SK-N-SH treated with all-trans-retinoic acid at 6 μM for 48 hours (cell line): ENCODE data around the gene ASAP2.

Source experiments
- ATAC-seq: fragments of 200-7000 bp; cut with Tn5 transposase; 3 replicates; pipeline ENCODE4 v1.9.1; 2020; ENCODE audit warnings: mild to moderate bottlenecking, moderate library complexity
- ARNTL ChIP-seq: fragments of 450-650 bp; formaldehyde crosslinking; IDR thresholded peaks from 2 replicates; pipeline ENCODE4 v1.5.0; 2020; ENCODE audit warnings: low read depth, mild to moderate bottlenecking, moderate library complexity, borderline replicate concordance
- BACH2 ChIP-seq: fragments of 250-450 bp; sonication (Bioruptor Pico); IDR thresholded peaks from 2 replicates; pipeline ENCODE4 v1.9.0; 2021; ENCODE audit warnings: mild to moderate bottlenecking, borderline replicate concordance
- CREB5 ChIP-seq: fragments of 250-450 bp; sonication (Bioruptor Pico); IDR thresholded peaks from 2 replicates; pipeline ENCODE4 v1.5.1; 2020; ENCODE audit warnings: low read depth, mild to moderate bottlenecking, moderate library complexity
- ESRRG ChIP-seq: fragments of 250-450 bp; sonication (Bioruptor Pico); IDR thresholded peaks from 2 replicates; pipeline ENCODE4 v1.6.1; 2021; ENCODE audit warnings: mild to moderate bottlenecking
- GLIS3 ChIP-seq: fragments of 250-450 bp; sonication (Bioruptor Pico); IDR thresholded peaks from 2 replicates; pipeline ENCODE4 v1.5.0; 2020; ENCODE audit warnings: mild to moderate bottlenecking, moderate library complexity
- ISL1 ChIP-seq: fragments of 250-450 bp; sonication (Bioruptor Pico); IDR thresholded peaks from 2 replicates; pipeline ENCODE4 v2.1.2; 2022; ENCODE audit warnings: mild to moderate bottlenecking, moderate library complexity
- PATZ1 ChIP-seq: fragments of 250-450 bp; sonication (Bioruptor Pico); IDR thresholded peaks from 2 replicates; pipeline ENCODE4 v1.8.0; 2020; ENCODE audit warnings: mild to moderate bottlenecking, moderate library complexity, borderline replicate concordance
- PPARA ChIP-seq: fragments of 250-450 bp; sonication (Bioruptor Pico); IDR thresholded peaks from 2 replicates; pipeline ENCODE4 v1.5.0; 2020; ENCODE audit warnings: mild to moderate bottlenecking, borderline replicate concordance
- RARB ChIP-seq: fragments of 250-450 bp; sonication (Bioruptor Pico); IDR thresholded peaks from 2 replicates; pipeline ENCODE4 v1.8.0; 2021; ENCODE audit warnings: mild to moderate bottlenecking, moderate library complexity
- TCF4 ChIP-seq: fragments of 250-450 bp; sonication (Bioruptor Pico); IDR thresholded peaks from 2 replicates; pipeline ENCODE4 v1.8.0; 2021; ENCODE audit warnings: mild to moderate bottlenecking, moderate library complexity, borderline replicate concordance
- ZFP3 ChIP-seq: fragments of 250-450 bp; sonication (Bioruptor Pico); IDR thresholded peaks from 2 replicates; pipeline ENCODE4 v1.5.0; 2020; ENCODE audit warnings: mild to moderate bottlenecking, moderate library complexity
- ZFP30 ChIP-seq: fragments of 450-650 bp; formaldehyde crosslinking; IDR thresholded peaks from 2 replicates; pipeline ENCODE4 v1.5.0; 2022; ENCODE audit warnings: mild to moderate bottlenecking, moderate library complexity
- ZNF565 ChIP-seq: fragments of 450-650 bp; formaldehyde crosslinking; conservative IDR thresholded peaks from 2 replicates; pipeline ENCODE4 v1.5.0; 2020; ENCODE audit warnings: low read depth, mild to moderate bottlenecking, moderate library complexity
- ZNF8 ChIP-seq: fragments of 450-650 bp; formaldehyde crosslinking; IDR thresholded peaks from 2 replicates; pipeline ENCODE4 v1.5.0; 2020; ENCODE audit warnings: mild to moderate bottlenecking, moderate library complexity
- TF ChIP-seq, protein P1 (sequence below): fragments of 250-450 bp; sonication (Bioruptor Pico); IDR thresholded peaks from 2 replicates; pipeline ENCODE4 v1.5.1; 2021; ENCODE audit warnings: mild to moderate bottlenecking, moderate library complexity
- TF ChIP-seq, protein P2 (sequence below): fragments of 250-450 bp; sonication (Bioruptor Pico); IDR thresholded peaks from 2 replicates; pipeline ENCODE4 v1.5.0; 2020; ENCODE audit warnings: mild to moderate bottlenecking, moderate library complexity

The ASAP2 gene

GRCh38 chr2:9174771-9175437 lies 31.7 kb upstream of the ASAP2 start:
- TF ChIP-seq, protein P1, sequence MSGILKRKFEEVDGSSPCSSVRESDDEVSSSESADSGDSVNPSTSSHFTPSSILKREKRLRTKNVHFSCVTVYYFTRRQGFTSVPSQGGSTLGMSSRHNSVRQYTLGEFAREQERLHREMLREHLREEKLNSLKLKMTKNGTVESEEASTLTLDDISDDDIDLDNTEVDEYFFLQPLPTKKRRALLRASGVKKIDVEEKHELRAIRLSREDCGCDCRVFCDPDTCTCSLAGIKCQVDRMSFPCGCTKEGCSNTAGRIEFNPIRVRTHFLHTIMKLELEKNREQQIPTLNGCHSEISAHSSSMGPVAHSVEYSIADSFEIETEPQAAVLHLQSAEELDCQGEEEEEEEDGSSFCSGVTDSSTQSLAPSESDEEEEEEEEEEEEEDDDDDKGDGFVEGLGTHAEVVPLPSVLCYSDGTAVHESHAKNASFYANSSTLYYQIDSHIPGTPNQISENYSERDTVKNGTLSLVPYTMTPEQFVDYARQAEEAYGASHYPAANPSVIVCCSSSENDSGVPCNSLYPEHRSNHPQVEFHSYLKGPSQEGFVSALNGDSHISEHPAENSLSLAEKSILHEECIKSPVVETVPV, result no peak
- TF ChIP-seq ZNF8 (CRISPR knock-in tag), result no peak
- TF ChIP-seq CREB5 (CRISPR knock-in tag), result no peak
- no peak for TF ChIP-seq BACH2 (CRISPR knock-in tag)
- no peak for TF ChIP-seq ARNTL (CRISPR knock-in tag)
- no peak for TF ChIP-seq ZNF565 (CRISPR knock-in tag)
- no peak for TF ChIP-seq RARB (CRISPR knock-in tag)
- no peak for TF ChIP-seq ESRRG
- TF ChIP-seq, protein P2, sequence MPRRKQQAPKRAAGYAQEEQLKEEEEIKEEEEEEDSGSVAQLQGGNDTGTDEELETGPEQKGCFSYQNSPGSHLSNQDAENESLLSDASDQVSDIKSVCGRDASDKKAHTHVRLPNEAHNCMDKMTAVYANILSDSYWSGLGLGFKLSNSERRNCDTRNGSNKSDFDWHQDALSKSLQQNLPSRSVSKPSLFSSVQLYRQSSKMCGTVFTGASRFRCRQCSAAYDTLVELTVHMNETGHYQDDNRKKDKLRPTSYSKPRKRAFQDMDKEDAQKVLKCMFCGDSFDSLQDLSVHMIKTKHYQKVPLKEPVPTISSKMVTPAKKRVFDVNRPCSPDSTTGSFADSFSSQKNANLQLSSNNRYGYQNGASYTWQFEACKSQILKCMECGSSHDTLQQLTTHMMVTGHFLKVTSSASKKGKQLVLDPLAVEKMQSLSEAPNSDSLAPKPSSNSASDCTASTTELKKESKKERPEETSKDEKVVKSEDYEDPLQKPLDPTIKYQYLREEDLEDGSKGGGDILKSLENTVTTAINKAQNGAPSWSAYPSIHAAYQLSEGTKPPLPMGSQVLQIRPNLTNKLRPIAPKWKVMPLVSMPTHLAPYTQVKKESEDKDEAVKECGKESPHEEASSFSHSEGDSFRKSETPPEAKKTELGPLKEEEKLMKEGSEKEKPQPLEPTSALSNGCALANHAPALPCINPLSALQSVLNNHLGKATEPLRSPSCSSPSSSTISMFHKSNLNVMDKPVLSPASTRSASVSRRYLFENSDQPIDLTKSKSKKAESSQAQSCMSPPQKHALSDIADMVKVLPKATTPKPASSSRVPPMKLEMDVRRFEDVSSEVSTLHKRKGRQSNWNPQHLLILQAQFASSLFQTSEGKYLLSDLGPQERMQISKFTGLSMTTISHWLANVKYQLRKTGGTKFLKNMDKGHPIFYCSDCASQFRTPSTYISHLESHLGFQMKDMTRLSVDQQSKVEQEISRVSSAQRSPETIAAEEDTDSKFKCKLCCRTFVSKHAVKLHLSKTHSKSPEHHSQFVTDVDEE (CRISPR knock-in tag), result no peak
- no peak for TF ChIP-seq ZFP3 (CRISPR knock-in tag)
- TF ChIP-seq, all 23 proteins: peak for 0
- peak; percentile 89 for ATAC-seq

DNA sequence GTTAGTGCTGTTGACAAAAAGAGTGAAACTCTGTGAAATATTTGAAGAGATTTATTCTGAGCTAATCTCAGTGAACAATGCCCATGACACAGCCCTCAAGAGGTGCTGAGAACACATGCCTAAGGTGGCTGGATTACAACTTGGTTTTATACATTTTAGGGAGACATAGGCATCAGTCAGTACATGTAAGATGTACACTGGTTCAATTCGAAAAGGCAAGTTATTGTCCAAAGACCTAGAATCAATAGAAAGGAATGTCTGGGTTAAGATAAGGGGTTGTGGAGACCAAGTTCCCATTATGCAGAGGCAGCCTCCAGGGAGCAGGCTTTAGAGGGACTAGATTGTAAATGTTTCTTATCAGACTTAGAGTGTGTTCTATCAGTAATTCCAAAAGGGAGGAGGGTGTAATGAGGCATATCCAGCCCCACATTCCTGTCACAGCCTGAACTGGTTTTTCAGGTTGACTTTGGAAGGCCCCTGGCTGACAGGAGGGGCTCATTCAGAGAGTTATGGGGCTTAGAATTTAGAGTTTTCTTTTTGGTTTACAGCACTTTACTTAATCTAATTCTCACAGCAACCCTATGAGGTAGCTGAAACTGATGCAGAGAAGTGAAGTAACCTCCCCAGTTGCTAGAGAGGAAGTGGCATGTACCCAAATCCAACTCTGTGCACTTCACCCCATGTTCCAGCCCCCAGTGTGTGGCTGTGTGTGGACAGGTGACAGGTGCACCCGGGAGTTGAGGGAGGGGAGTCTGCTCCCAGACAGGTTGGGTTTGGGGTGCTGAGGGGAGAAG lies 28.3 kb upstream of the ASAP2 start:
- no peak for ATAC-seq
- TF ChIP-seq ISL1 (CRISPR knock-in tag) (0 out of 2 replicates have a peak, but pooled peaks have one; percentile 9), TCF4 (CRISPR knock-in tag) (no peak), PPARA (no peak)
- TF ChIP-seq, all 23 proteins: peak for 1

DNA sequence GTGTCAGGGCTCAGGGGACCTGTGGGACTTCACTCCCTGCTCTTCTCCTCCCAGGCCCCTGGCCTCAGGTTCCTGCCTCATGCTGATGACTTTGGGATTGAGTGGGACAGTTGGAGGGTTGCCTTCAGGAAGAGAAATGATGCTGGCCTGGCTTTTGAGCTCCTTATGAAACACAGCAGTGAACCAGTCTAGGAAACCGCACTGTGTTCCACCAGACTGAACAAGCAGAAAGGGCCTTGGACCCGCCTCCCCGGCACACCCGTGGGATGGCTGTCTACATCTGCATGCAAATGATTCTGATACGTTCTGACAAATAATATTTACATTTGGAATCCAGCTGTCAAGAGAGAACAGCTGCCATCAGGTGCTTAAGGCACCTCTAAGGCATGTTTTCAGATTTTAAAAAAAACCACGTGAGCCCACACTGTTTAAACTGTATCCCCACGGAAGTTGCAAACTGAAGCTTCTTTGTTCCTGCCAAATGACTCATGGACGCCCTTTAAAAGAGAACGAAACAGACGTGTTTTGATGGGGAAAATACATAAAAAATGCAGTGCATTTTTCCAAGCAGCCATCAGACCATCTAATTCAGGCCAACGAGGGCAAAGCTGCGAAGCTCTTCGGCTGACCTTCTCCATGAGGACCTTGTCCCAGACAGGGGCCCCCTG lies 27.6 kb upstream of the ASAP2 start:
- TF ChIP-seq PPARA (no peak), RARB (CRISPR knock-in tag) (no peak), GLIS3 (CRISPR knock-in tag) (no peak), ARNTL (CRISPR knock-in tag) (no peak), ZNF8 (CRISPR knock-in tag) (no peak), BACH2 (CRISPR knock-in tag) (no peak), PATZ1 (CRISPR knock-in tag) (no peak), ZFP3 (CRISPR knock-in tag) (no peak), ZFP30 (no peak), ESRRG (no peak)
- TF ChIP-seq, protein P2 (CRISPR knock-in tag), result no peak
- peak; percentile 12; the same call in 2 of the 3 replicates for ATAC-seq
